ENCODE measurements around the gene HPCAL1. TPM values are rescaled to one million over a fixed set of nuclear protein-coding genes. Genes with fewer than 3 reads are reported as not detected.

HPCAL1 gene
- total and polyA plus RNA-seq, 8 donors = 22.1 to 32.7 (median 26.4) TPM

GRCh38 chr2:10430886-10431622 is 128.3 kb downstream of the HPCAL1 start:
- DNase-seq (peak in 2 of 6 donors; percentile 6 to 11), ATAC-seq (no peak), FAIRE-seq (no peak)
- H3K27ac ChIP-seq = no peak overlapping the region
- 75 to 77% methylated on average over 8 of the region's 8 CpGs for WGBS, 2 donors
- H3K27me3 ChIP-seq = no peaks in the 10 kb centered on the region
- TF ChIP-seq CTCF (IDR thresholded peaks at IDR 0.05) = no peak
- no peaks in the 10 kb centered on the region for H3K9me3 ChIP-seq
- peaks cover 0 to 14% (median 0%) of the 10 kb centered on the region in 3 donors for H3K36me3 ChIP-seq
- H3K4me1 ChIP-seq = peaks cover 0 to 3% (median 0%) of the 10 kb centered on the region in 3 donors
- intact Hi-C loops (cut with DNase I) = loop anchor here in 1 of 3 donors (5.0 kb wide), 1 partner anchor 359 kb away; no protein-coding TSS in a partner anchor
- H3K4me3 ChIP-seq = no peak overlapping the region

GRCh38 chr2:10431797-10432196 is 129.1 kb downstream of the HPCAL1 start:
- 75 to 77% methylated on average over 16 of the region's 16 CpGs for WGBS, 2 donors
- DNase-seq = peak in 2 of 6 donors; percentile 22 to 42
- Histone ChIP-seq H3K4me3 (no peak overlapping the region), H3K27me3 (no peaks in the 10 kb centered on the region), H3K4me1 (peaks cover 0 to 3% (median 0%) of the 10 kb centered on the region in 3 donors), H3K9me3 (no peaks in the 10 kb centered on the region), H3K36me3 (peaks cover 0 to 7% (median 0%) of the 10 kb centered on the region in 3 donors), H3K27ac (no peak overlapping the region)
- FAIRE-seq = no peak
- TF ChIP-seq CTCF (IDR thresholded peaks at IDR 0.05) = no peak
- intact Hi-C loops (cut with DNase I) = loop anchor here in 1 of 3 donors (5.0 kb wide), 1 partner anchor 359 kb away; no protein-coding TSS in a partner anchor
- no peak for ATAC-seq

DNA sequence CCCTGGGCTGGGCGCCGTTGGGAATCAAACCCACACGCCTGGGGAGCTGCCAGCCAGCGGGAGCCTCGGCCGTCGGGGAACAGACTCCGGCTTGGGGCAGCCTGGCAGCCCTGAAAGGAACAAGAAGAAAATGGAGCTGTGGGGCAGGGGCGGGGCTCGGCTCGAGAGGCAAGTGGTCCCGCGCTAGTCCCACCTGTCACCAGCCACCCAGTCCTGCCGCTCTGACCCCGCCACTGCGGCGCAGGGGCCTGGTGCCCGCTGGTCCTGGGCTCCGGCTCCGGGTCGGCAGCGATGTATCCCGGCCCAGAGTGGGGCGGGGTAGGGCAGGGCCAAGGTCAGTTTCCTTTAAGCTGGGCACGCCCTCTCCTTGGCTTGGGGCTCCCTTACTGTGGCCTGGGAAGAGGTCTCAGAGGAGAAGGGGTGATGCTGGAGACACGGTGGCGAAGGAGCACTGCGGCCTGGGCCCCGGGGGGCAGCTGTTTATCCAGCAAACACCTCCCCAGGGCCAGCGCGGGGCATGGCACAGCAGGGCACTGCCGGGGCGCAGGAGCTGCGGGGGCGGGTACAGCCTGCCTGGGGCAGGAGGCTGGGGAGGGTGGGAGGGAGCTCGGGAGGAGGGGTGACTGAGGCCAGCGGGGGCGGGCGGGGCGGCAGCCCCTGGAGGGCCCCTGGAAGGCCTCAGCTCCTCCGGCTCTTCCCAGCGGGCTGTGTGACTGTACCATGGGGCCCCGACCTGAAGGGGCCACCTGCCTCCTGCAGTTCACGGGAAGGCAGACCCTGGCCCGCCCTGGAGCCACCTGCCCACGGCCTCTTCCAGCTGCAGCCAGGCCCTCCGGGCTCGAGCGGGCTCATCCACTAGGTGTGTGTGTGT is 129.8 kb downstream of the HPCAL1 start:
- 40% methylated on average over 38 to 49 of the region's 49 CpGs for WGBS, 2 donors
- ATAC-seq (peak in 3 of 4 donors; percentile 16 to 83 (median 30)), FAIRE-seq (no peak), DNase-seq (peak in 3 of 6 donors; percentile 42 to 76 (median 65))
- peaks cover 0 to under 1% (median 0%) of the 10 kb centered on the region in 3 donors for H3K36me3 ChIP-seq
- H3K4me3 ChIP-seq = peak overlapping the region in 1 of 4 donors; percentile 5
- no peak overlapping the region for H3K27ac ChIP-seq
- peaks cover 0 to 3% (median 0%) of the 10 kb centered on the region in 3 donors for H3K4me1 ChIP-seq
- no peaks in the 10 kb centered on the region for H3K27me3 ChIP-seq
- no peak for TF ChIP-seq CTCF (IDR thresholded peaks at IDR 0.05)
- intact Hi-C loops (cut with DNase I) = loop anchor here in 1 of 3 donors (5.0 kb wide), 1 partner anchor 360 kb away; no protein-coding TSS in a partner anchor
- no peaks in the 10 kb centered on the region for H3K9me3 ChIP-seq

DNA sequence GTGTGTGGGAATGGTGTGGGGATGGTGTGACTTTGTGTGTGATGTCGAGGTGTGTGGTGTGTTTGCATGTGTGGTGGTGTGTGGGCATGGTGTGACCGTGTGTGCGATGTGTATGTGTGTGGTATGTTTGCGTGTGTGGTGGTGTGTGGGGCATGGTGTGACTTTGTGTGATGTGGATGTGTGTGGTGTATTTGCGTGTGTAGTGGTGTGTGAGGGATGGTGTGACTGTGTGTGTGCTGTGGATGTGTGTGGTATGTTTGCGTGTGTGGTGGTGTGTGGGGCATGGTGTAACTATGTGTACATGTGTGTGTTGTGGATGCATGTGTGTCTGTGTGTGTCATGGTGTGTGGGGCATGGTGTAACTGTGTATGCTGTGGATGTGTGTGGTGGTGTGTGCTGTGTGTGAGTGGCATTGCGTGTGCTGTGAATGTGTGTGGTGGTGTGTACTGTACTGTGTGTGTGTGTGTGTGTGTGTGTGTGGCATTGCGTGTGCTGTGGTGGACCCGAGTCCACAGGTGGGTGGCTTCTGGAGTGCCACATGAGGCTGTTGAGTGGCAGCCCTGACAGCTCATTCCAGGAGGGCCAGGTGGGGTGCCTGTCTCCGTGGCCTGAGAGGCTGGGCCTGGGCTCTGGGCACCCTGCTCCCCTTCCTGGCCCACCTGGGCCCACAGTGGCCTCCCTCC is 130.7 kb downstream of the HPCAL1 start:
- FAIRE-seq (no peak), DNase-seq (peak in 1 of 6 donors; percentile 60)

More for the DNA sequence above, 130.7 kb downstream of the HPCAL1 start:
- 93 to 95% methylated on average over 10 of the region's 10 CpGs for WGBS, 2 donors
- Histone ChIP-seq H3K36me3 (no peaks in the 10 kb centered on the region), H3K27ac (no peak overlapping the region), H3K4me3 (no peak overlapping the region), H3K9me3 (no peaks in the 10 kb centered on the region), H3K27me3 (no peaks in the 10 kb centered on the region), H3K4me1 (peaks cover 0 to 6% (median 0%) of the 10 kb centered on the region in 3 donors)
- TF ChIP-seq CTCF (IDR thresholded peaks at IDR 0.05) = no peak
- intact Hi-C loops (cut with DNase I) = loop anchor here in 1 of 3 donors (5.0 kb wide), 1 partner anchor 361 kb away; no protein-coding TSS in a partner anchor
- ATAC-seq = no peak
